Activated CD4-positive, alpha-beta T cell treated with anti-CD3 and anti-CD28 coated beads, Interleukin-10, Interleukin-2, amounts not matched to agents 100 ng/mL and 50 ng/mL, durations not matched to agents 16 hours and 8 hours (primary cell): Measurements from ENCODE around the gene TSHZ2.

Experiments used
- DNase-seq: peaks from one replicate; pipeline ENCODE4 v3.0.0-alpha.2; 2020

TSHZ2 gene

GRCh38 chr20:52972190-52972937 is at the start of gene TSHZ2:
Gene TSHZ2 (plus strand): TSS chr20:52972358. CDS start chr20:52973294, 936 bp downstream.
- peak; percentile 76 for DNase-seq

DNA sequence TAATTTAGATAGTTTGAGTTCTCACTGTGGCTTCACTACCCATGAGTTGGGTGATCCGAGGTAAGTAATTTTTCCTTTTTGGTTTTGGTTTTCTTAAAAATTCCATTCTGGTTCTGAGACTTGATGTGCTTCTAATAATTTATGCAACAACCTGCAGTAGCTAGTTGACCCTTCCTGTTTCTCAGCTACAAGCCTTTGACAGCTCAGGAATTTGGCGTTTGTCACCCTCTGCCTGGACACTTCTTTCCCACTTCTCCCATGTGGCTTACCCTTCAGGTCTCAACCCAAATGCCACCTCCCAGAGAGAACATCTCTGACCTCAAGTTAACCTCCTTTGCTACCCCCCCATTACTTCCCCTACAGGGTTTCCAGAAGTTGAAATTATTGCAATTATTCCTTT is 49.7 kb upstream of the TSHZ2 start:
- DNase-seq: no peak

GRCh38 chr20:52923123-52923937 is 48.8 kb upstream of the TSHZ2 start:
- DNase-seq: peak; percentile 3

DNA sequence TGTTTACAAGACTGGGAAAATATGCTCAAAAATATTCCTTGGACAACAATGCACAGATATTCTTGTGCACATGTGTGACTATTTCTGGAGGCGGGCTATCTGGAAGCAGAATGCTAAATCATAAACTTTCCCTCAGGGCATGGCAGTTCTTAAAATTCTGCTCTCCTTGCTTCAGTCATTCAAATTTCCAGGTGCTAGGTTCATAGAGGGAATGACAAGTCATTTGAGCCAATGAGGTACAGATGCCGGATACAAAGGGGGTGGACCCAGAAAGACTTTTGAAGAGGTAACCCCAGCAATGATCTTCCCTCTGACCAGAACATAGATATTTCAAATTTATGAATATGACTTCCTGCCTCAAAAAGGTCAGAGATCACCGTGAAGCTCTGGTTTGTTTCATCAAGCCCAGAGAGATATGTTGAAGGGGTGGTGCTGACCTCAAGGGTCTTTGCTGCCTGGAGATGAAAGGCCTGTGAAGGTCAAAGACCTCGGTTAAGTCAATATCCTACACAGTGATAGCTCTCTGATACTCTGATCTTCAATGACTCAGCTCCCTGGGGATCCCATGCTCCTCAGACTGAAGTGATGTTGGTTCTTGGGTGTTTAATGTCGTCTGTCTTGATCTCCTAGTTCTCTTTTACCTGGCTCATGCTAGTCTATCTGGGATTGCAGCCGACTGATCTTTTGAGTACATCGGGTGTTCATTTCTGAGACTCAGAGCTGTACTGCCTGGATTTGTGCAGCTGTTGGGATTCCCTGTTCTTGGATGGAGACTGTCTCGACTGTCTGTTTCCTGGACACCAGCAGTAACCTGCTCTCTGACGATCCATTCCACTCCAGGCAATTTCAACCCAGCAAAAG is 47.5 kb upstream of the TSHZ2 start:
- no peak for DNase-seq

DNA sequence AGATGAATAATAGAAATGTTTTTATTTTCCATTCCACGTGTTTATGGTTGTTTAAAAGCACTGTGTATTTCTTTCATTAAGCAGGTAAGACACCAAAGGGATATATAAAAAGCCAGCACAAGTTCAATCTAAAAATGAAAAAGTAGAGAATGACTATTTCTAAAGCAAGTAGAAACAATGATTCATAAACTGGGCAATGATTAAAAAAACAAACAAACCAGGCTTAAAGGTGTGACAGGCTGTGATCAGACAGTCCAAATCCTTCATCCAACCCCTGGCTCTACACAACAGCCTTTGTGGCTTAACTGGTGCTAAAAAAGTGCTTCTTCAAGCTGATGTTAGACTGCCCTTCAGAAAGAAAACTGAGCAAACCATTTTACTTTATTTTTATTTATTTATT is 45.7 kb upstream of the TSHZ2 start:
- DNase-seq: no peak

- DNase-seq: no peak
Observed at GRCh38 chr20:52933867-52934266, 38.3 kb upstream of the TSHZ2 start.

DNA sequence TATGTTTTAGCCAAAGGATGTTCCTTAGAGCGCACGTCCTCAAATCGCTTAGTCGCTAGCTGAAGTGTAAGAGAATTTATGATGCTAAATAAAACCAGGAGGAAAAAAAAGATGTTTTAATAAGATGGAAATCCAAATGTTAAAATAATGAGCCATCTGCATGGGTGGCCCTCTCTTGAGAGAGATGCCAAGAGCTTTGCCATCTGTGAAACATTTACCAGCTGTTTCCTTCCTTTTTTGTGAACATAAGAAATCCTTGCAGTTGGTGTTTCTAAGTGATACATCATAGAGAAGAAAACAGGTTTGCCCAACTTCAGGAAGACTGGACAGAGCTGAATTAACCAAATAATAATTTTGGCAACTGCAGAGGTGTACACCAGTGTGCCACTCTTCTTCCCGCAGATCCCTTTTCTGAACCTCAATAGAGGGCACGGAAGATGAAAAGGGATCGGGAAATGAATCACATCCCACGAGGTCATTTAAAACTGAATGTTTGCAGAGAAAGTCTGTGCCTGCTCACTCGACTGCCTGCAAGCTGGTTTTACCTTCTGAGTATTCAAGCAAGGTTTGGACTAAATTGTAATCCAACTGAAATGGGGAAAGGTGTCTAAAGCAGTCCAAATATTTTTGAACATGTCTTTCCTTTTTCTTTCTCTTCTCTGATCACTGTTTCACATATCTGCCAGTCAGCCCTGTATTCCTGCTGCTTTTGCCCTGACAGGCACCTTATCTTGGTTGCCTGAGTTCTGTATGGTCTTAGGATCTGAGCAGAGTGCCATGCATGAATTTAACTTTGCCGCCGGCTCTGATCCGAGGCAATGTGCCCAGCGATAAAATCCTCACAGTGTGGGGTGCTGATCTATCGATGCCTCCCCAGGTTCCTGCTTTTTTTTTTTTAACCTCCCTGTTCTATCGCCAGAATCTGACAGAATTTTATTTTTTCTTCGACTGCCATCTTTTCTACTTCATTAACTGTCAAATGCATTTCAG is 35.5 kb upstream of the TSHZ2 start:
- DNase-seq: no peak

DNA sequence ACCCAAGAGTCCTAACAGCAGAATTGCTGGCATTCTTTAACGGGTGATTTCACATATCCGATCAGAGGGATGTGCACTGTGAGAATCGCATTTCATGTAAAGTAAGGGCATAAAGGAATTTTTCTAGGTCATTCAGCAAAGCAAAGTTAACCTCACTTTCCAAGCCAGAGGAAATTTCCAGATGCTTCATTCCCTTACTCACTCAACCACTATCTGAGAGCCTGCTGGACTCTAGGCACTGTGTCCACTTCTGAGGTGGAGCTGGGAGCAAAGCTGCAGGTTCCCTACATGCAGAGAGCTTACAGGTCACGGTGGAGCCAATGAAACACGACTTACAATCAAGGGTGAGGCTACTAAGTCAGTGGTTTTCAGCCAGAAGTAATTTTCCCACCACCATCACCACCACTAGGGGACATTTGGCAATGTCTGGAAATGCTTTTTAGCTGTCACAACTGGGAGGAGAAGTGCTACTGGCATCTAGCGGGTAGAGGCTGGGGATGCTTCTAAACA is 34.5 kb upstream of the TSHZ2 start:
- DNase-seq: no peak

DNA sequence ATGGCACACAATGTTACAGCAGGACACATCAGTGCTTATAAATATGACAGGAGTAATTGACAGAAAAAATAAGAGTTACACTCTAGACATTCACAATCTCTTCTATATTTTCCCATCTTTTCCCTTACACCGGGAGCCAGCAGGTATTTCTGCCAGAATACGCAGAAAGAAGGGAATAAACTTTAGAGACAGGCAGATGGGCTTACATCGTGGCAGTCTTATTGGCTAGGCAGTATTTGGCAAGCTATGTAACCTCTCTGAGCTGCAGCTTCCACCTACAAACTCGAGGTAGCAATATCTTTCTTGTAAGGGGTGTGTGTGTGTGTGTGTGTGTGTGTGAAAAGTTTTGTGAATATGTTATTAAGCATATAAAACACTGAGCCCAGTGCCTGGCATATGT is 33.0 kb upstream of the TSHZ2 start:
- DNase-seq: no peak

- DNase-seq: no peak
Observed at GRCh38 chr20:52941808-52942207, 30.4 kb upstream of the TSHZ2 start.

- DNase-seq: no peak
Observed at GRCh38 chr20:52943185-52943841, 28.8 kb upstream of the TSHZ2 start.

GRCh38 chr20:52945268-52945667 is 26.9 kb upstream of the TSHZ2 start:
- DNase-seq: no peak

GRCh38 chr20:52945862-52946522 is 26.2 kb upstream of the TSHZ2 start:
- DNase-seq: no peak

DNA sequence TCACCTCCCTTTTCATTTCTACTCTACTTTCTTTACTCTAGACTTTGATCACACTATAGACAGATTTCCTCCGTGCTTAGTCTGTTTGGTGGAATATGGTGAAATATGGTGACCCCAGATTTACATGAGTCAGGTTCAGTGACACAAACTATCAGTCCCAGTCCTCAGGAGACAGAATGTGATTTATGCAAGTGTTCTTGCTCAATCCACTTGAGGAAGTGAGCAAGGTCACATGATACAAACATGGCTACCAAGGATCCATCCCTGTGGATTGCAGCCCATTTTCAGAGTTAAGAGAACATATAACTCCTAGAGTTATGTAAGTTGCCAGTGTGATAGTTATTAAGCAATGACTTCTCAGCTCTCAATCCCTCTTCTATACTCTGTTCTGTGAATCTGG is 23.7 kb upstream of the TSHZ2 start:
- no peak for DNase-seq

DNA sequence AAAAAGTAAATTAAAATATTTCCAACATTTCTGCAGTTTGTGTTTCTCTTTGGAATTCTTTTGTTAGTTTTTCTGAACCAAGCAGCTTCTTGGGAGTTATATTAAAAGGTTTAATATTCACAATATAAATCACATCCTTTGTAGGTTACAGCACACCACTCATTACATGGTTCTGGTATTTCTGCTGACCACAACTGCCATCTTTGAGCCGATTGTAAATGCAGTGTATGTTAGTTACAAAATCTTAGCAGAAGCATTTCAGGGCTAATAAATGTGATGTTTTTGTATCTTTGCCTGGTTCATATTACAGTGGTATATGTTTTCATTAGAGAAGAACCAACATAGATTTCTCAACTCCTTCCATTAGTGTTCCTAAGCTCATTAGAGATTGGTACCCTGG is 19.1 kb upstream of the TSHZ2 start:
- no peak for DNase-seq

DNA sequence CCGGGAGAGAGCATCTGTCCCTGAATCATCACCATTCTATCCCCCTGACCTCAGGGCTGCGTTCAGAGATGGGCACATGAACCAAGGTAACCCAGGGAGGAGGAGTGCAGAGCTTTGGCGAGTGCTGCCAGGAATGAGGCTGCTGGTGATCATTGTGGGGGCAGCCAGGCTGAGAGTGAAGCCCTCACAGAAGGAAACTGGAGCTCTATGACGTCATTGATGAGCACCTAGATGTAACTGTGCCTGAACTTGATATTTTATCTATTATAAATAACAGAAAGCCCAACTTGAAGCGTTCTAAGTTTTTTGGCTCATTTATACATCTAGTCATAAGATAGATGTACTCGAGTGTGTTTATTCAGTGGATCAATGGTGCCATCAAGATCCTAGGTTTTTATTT is 17.3 kb upstream of the TSHZ2 start:
- DNase-seq: no peak

GRCh38 chr20:52958211-52958610 is 13.9 kb upstream of the TSHZ2 start:
- DNase-seq: no peak

- DNase-seq: no peak
Observed at GRCh38 chr20:52959125-52959524, 13.0 kb upstream of the TSHZ2 start.

DNA sequence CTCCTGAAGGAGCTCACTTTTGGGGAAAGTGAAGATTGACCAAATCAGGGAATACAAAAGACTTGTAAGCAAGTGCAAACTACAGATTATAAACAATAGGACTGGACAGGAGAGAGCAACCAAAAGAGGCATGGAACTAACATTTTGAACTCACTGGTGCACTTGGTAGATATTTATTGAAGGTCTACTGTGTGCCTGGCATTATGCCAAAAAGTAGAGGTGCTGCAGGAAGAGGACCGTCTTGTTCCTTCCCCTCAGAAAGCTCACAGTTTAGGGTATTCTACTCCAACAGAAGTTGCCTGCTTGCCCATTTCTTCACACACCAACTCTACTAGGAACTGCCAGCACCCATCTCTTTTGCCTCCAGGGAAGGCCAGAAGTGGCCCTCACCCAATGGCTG is 10.0 kb upstream of the TSHZ2 start:
- no peak for DNase-seq

DNA sequence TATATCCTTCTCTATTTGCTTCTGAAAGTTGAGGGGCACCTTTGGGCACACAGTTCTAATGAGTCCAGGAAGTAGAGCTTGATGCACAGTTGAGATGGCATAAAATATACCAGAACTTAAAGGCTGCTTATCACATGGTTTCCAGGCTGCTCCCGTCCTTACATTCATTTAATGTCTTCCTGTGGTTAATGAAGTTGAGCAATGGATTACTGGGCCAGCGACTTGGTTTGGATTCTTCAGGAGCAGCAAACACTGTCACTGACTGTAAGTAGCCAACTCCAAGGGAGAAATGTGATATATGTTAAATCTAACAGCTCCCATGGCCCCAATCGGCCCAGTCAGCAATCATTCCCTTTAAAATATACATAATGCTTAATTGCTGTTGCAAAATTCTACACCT is 9.0 kb upstream of the TSHZ2 start:
- no peak for DNase-seq

- no peak for DNase-seq
Observed at GRCh38 chr20:52964131-52964530, 8.0 kb upstream of the TSHZ2 start.
